SIG-M5 treated with dmso at 0.1 percent for 504 hours (cell line): ENCODE measurements around the gene CHN2.

Experiments used
- DNase-seq: peaks from one replicate; lab custom pipeline; 2025; ENCODE audit not compliant: unreplicated experiment; lab: John Stamatoyannopoulos, UW

Gene CHN2

GRCh38 chr7:29359482-29360093, 165.0 kb downstream of the CHN2 start:
- DNase-seq = no peak

DNA sequence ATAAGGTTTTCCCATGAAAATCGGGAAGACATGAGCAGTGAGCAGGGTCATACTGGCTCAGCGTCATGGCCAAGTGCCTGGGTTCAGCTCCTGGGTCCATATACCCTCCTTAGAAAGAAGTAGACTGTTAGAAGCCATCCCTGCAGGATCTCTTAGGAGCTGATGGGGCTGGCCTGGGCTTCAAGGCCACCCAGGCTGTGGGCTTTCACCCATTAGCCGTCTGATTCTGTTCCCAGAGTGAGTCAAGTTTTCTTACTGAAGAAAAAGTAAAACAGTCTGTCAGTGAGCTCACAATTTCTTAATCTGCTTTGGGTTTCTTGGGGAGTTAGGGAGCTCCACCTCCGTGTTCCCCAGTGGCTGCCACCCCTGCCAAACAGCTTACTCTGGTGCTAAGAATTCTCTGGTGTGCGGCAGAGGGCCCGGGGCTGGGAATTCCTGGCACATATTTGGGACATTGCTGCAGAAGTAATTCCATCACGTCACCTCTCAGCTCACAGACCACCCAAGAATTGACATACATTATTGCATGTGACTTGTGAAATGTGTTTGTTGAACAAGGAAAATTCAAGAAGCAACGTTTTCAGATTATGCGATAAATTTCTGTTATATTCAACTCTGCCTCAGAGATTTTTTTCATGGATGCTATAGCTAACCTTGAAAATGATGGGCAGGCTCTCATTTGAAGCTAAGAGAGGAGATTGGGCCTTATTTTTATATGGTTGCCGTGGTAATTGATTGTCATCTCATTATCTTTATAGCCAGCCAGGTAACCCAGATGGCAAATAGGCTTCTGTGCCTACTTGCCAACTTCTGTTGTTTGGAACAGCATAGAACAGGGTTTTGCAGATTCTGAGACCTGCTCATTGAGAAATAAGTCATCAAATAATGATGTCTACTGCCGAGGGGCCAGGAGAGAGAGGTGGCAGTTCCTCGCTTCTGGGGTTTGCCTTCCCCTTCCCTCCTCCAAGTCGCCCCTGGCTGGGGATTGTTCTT, 166.4 kb downstream of the CHN2 start:
- DNase-seq = no peak

DNA sequence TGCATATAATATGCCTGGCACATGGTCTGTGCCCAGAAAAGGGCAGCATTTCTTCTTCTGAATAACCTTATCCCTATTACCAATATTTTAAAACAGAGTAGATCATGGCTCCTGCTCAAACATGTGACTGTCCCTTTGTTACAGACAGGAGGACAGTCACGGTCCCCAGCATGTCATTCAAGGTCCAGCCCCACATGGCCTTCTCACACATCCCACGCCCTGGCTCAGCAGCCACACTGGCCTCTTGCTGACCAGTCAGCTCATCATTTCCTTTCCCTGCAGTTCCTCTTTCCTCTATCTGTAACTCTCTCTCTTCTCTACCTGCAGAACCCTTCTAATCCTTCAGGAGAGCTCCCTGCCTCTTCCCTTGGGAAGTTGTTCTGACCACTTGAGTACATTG, 167.8 kb downstream of the CHN2 start:
- DNase-seq = no peak

DNA sequence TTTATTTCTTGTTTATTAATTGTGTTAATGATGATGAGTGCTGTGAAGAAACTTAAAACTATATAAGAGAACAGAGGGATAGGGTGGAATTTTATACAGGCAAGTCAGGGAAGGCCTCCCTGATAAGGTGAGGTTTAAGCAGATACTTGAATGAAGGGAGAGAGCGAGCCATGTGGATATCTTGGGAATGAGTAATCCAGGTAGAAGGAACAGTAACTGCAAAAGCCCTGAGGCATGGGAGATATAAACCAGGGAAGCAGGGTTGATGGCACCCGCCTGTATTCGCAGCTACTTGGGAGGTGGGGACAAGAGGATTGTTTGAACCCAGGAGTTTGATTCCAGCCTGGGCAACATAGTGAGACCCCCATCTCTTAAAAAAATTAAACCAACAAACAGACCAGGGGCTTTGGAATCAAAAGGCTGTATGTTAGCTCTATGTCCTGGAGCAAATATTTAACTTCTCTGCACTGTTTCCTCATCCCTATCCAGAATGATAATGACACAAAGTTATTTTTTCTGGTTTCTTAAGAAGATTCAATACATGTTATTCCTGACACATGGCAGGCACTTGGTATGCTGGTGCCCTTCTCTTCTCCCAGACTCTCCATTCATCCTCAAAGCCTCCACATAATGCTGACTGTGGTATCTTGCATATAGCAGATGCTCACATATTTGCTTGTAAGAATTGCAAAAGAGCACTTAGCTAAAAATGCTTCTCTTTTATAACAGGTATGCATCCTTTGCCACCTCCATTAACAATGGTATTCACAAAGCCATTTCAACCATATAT, 169.3 kb downstream of the CHN2 start:
- no peak for DNase-seq

DNA sequence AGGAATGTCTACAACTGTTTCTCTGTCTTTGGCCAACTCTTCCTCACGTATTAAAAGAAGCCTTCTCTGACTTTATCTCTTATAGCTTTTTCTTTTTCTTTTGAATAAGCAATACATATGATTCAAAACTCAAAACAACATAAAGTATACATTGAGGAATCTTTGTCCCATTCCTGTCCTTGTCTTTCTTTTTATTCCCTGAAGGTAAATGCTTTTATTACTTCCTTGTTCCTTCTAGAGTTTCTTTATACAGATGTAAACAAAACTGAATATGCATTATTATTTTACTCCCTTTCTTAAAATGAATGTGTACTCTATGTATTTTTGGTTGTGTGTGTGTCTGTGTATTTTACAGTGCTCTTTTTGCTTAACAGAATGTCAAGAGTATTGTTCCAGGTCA, 170.1 kb downstream of the CHN2 start:
- DNase-seq = no peak

GRCh38 chr7:29365423-29365822, 170.8 kb downstream of the CHN2 start:
- DNase-seq = no peak

DNA sequence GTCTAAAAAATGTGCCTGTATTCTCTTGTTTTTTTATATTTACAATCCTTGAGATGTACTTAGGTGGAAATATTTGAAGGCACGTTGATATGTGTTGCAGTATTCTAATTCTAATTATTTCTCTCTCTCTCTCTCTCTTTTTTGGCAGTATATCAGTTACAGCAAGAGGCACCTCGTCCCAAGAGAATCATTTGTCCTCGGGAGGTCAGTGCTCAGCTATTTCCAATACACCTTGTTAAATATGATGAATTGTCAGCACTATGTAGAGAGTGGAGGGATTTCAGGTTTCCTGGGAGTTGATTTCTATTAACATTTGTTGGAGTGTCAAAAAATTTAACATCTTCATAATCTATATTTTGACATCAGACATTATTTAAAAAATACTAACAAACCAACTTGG, 173.2 kb downstream of the CHN2 start:
- no peak for DNase-seq

GRCh38 chr7:29369909-29370488, 175.4 kb downstream of the CHN2 start:
- DNase-seq = no peak

GRCh38 chr7:29370531-29371314, 176.1 kb downstream of the CHN2 start:
- DNase-seq = no peak

DNA sequence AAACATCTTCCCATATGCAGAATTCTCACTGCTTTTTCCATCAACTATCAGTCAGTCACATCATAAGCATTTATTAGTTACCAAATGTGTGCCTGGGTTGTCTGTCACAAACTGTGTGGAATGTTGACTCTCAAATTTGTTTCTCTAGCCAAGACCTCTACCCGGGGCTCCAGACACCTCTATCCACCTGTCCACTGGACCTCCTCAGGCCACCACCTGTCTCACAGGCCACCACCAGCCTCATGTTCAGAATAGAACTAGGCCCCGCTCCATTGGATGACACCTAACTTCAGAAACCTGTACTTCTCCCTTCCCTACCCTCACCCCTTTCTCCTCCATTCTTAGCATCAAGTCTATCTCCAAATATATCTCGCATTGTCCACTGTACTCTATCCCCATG, 176.9 kb downstream of the CHN2 start:
- DNase-seq = no peak

DNA sequence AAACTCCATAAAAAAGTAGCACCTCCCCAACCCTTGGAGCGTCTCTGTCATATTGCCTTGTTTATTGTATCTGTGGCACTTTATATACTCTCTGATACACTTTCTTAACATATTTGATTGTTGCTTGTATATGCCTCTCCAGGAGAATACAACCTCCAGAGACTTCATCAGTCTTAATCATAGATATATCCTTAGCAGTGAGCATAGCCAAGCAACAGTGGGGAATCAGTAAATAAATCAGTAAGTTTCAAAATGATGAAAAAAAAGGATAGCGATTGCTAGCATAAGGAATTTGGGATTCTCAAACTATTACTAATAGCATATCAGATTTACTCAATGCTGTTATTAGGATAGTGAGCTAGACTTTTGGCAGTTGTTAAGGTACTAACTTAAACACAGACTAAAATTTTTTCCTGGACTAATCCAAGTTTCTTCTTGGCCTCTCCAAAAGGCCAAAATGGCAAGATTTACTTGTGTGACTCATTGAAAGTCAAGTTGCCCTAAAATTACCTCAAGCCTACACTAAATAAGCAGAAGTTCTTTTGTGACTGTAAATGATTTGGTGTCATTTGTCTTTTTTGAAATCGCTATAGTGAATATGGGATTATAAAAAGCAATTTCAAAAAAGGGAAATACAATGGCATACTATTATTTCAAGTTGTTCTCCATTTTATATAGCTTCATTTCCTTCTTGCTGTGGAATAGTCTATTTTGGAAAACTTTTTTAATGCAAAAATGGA, 177.9 kb downstream of the CHN2 start:
- no peak for DNase-seq

DNA sequence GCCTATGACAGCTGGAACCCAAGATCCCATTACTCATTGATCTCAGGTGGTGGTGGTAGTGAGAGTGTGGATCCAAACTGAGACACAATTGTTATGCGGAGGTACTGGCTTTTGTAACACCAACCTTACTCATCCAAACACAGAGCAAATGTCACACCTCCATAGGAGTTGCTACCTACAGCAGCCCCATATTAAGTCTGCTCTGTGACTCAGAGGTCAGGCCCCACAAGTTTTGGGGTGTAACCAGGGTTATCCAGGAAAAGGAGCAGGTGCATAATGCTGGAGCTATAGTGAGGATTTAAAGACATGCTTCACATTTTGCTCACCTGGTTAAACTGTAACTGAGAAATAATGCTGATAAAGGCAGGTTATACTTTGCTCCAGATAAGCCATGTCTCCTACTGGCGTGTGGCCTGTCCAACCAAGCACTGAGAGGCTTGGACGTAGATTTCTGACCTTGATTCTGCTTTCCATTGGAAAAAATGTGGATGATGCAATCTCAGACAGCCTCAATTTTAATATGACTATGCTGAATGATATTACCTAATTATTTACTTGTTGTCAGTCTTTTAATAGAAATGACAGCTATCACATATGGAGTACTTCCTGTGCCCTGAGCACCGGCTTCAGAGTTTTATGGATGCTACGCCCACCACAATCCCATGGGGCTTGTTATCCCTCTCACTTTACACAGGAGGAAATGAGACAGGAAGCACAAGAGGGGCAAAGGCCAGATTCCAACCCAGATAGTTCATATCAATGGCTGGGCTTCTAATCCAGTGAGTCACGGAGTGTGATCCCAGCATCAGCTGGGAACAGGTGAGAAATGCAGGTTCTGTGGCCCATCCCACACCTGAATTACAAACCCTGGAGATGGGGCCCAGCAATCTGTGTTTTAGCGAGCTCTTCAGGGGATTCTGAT, 181.3 kb downstream of the CHN2 start:
- DNase-seq = no peak

- no peak for DNase-seq
These were observed 183.1 kb downstream of the CHN2 start for GRCh38 chr7:29377718-29378117.

GRCh38 chr7:29379551-29379950, 185.0 kb downstream of the CHN2 start:
- no peak for DNase-seq

DNA sequence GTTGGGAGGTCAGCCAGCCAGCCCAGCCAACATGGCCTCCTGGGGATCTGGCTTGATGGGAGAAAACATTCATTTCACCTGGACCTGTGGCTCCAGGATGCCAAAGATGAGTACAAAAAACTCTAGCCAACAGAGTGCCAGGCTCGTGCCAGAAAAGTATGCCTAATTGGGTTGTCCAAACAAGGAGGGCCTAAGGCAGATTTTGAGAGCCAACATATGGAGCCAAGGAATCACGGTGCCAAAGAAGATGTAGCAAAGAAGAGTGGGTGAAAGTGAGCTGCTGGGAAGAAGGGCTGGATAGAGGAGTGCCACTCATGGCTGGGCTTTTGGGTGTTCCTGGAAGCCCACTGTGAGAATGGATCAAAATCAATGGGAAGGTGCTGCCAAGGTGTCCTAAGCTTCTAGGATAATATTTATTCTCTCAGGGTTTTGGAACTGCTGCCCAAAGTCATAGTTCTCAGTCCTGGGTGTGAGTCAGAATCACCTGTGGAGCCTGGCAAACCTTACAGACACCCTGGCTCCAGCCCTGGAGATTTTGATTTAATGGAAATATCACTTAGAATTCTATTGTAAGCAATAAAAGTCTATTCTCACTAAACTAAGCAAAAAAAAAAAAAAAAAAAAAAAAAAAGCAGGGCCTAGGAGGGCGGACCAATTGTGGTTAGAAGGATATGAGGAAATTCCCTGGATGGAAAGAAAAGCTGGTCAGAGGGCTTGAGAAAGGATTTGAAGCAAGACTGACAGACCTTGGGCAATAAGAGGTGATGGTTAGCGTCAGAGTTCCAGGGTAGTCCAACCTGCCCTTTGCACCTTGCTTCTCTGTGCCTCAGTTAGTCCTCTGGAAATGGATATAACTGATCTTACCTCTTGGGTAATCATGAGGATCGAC, 186.9 kb downstream of the CHN2 start:
- no peak for DNase-seq

DNA sequence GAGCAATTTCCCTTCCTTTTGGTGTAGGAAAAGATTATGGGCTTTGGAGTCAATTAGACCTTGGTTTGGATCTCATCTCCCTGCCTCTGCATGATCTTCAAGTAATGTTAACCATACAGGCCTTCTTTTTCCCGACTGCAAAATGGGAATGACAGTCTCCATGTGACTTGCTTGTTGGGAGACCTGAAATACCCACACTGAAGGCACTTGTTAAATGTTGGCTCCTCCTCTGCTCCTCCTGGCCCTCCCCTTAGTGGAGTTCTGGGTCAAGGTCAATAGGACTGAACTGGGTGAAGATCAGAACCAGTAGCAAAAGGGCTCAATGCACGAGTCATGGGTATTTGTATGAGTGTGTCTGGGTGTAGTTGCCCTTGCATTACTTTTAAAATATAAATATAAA, 189.7 kb downstream of the CHN2 start:
- no peak for DNase-seq

GRCh38 chr7:29385214-29385814, 190.7 kb downstream of the CHN2 start:
- DNase-seq = no peak
